Osteoblast (primary cell): ENCODE measurements around the gene FFAR3. TPM values are rescaled to one million over a fixed set of nuclear protein-coding genes. Genes with fewer than 3 reads are reported as not detected.

Source experiments
- total RNA-seq: library from RNA; depleted of rRNA; stranded (reverse); fragments of >200 nt; gene quantifications from 2 replicates; pipeline ENCODE4 v1.2.3, GENCODE V29; 2012

Gene FFAR3
- total RNA-seq, 1 donor: not detected

Other genes with a start within 250 kb of the FFAR3 start
- gene FXYD3, start 242.6 kb upstream of the FFAR3 start, total RNA-seq: not detected in 2 replicates
- 0.59 and 0.72 TPM in 2 replicates for gene LGI4, start 223.4 kb upstream of the FFAR3 start, total RNA-seq
- gene FXYD1, start 219.6 kb upstream of the FFAR3 start, total RNA-seq: not detected in 2 replicates
- gene FXYD7, start 215.2 kb upstream of the FFAR3 start, total RNA-seq: not detected in 2 replicates
- 29.0 and 32.4 TPM in 2 replicates for gene FXYD5, start 203.7 kb upstream of the FFAR3 start, total RNA-seq
- not detected in 2 replicates for gene FAM187B, start 129.7 kb upstream of the FFAR3 start, total RNA-seq
- gene LSR, start 109.5 kb upstream of the FFAR3 start, total RNA-seq: 0.29 and 0.36 TPM in 2 replicates
- gene USF2, start 89.5 kb upstream of the FFAR3 start, total RNA-seq: 66.2 and 74.0 TPM in 2 replicates
- gene HAMP, start 75.9 kb upstream of the FFAR3 start, total RNA-seq: not detected in 2 replicates
- gene MAG, start 66.3 kb upstream of the FFAR3 start, total RNA-seq: not detected in 2 replicates
- under 0.01 TPM in 1 of 2 replicates, not detected in the other for gene CD22, start 29.3 kb upstream of the FFAR3 start, total RNA-seq
- gene FFAR1, start 10.6 kb upstream of the FFAR3 start, total RNA-seq: not detected in 2 replicates
- not detected in 2 replicates for gene GPR42, start 12.6 kb downstream of the FFAR3 start, total RNA-seq
- gene FFAR2, start 89.8 kb downstream of the FFAR3 start, total RNA-seq: not detected in 2 replicates
- gene KRTDAP, start 132.0 kb downstream of the FFAR3 start, total RNA-seq: not detected in 2 replicates
- 24.2 and 30.9 TPM in 2 replicates for gene DMKN, start 155.2 kb downstream of the FFAR3 start, total RNA-seq
- 4.7 and 12.1 TPM in 2 replicates for gene SBSN, start 169.9 kb downstream of the FFAR3 start, total RNA-seq
- gene GAPDHS, start 175.0 kb downstream of the FFAR3 start, total RNA-seq: not detected in 2 replicates
- gene TMEM147, start 187.2 kb downstream of the FFAR3 start, total RNA-seq: 93.1 and 98.8 TPM in 2 replicates
- gene ATP4A, start 205.2 kb downstream of the FFAR3 start, total RNA-seq: not detected in 2 replicates
- not detected in 2 replicates for gene PMIS2, start 227.7 kb downstream of the FFAR3 start, total RNA-seq